NCI-H146 treated with DMSO at 0.1 percent for 48 hours (cell line): Measurements from ENCODE around the gene RAB3B.
"Not testable (repeated sequence)": the region's sequence is repeated elsewhere in the genome, so short reads cannot be mapped to it uniquely, and the experiment has no call there.

Experiments used
- DNase-seq: peaks from one replicate; lab custom pipeline; 2025; ENCODE audit not compliant: unreplicated experiment; lab: John Stamatoyannopoulos, UW

Gene RAB3B

GRCh38 chr1:51875836-51876235, 114.7 kb downstream of the RAB3B start:
- no peak for DNase-seq

GRCh38 chr1:51875291-51875772, 115.2 kb downstream of the RAB3B start:
- no peak for DNase-seq

- not testable (repeated sequence) for DNase-seq
These were observed 117.2 kb downstream of the RAB3B start for GRCh38 chr1:51873270-51873669.

GRCh38 chr1:51871351-51871975, 119.0 kb downstream of the RAB3B start:
- DNase-seq: no peak

GRCh38 chr1:51870603-51871350, 119.7 kb downstream of the RAB3B start:
- DNase-seq: no peak

GRCh38 chr1:51867479-51868232, 122.8 kb downstream of the RAB3B start:
- no peak for DNase-seq

- DNase-seq: no peak
These were observed 127.1 kb downstream of the RAB3B start for GRCh38 chr1:51863384-51863783.

- no peak for DNase-seq
These were observed 128.8 kb downstream of the RAB3B start for GRCh38 chr1:51861669-51862068.

- DNase-seq: no peak
These were observed 130.8 kb downstream of the RAB3B start for GRCh38 chr1:51859735-51860134.

- no peak for DNase-seq
These were observed 131.2 kb downstream of the RAB3B start for GRCh38 chr1:51859333-51859732.

- no peak for DNase-seq
These were observed 131.6 kb downstream of the RAB3B start for GRCh38 chr1:51858892-51859291.
